IMR-90 (cell line): ENCODE results near the gene ATG2A. TPM values are rescaled to one million over a fixed set of nuclear protein-coding genes. Genes with fewer than 3 reads are reported as not detected.

Source experiments
- ATAC-seq: fragments of 200-7000 bp; cut with Tn5 transposase; 2 replicates; pipeline ENCODE4 v1.9.1; 2020; ENCODE audit warnings: low read depth, mild to moderate bottlenecking, moderate library complexity
- BruUV-seq: library from RNA; stranded (reverse); fragments of 400-500 nt; replicated peaks from 2 replicates; lab custom pipeline; 2021; lab: Mats Ljungman, UMichigan
- CTCF ChIA-PET: fragments of 300-600 bp; formaldehyde crosslinking; extraction: SDS; loops from one replicate; lab custom pipeline; 2021; ENCODE audit warnings: antibody characterized with exemption; lab: Yijun Ruan, JAX
- POLR2A ChIA-PET: fragments of 300-600 bp; sonication (Branson Sonifier 250); formaldehyde crosslinking; loops from one replicate; lab custom pipeline; 2022; ENCODE audit warnings: antibody characterized with exemption; ENCODE audit not compliant: unreplicated experiment; lab: Charles Lee
- DNase-seq: peaks from one replicate; pipeline ENCODE4 v3.0.0; 2013
- H2AFZ ChIP-seq: replicated peaks from 2 replicates; pipeline ENCODE3; 2013; ENCODE audit warnings: low read length, mild to moderate bottlenecking; ENCODE audit not compliant: poor library complexity
- H2AK5ac ChIP-seq: 2 replicates; pipeline ENCODE4 v1.6.1; 2013; ENCODE audit warnings: low read depth, low read length, inconsistent platforms
- H2AK9ac ChIP-seq: replicated peaks from 2 replicates; pipeline ENCODE3; 2013; ENCODE audit warnings: mild to moderate bottlenecking, low read depth, low read length, moderate library complexity; ENCODE audit not compliant: poor library complexity
- H2BK120ac ChIP-seq: 2 replicates; pipeline ENCODE4 v1.6.1; 2013; ENCODE audit warnings: low read depth, low read length, inconsistent platforms
- H2BK15ac ChIP-seq: 3 replicates; pipeline ENCODE4 v1.6.1; 2013; ENCODE audit warnings: low read depth, low read length, inconsistent platforms
- H2BK20ac ChIP-seq: 2 replicates; pipeline ENCODE4 v1.6.1; 2013; ENCODE audit warnings: low read depth, mild to moderate bottlenecking, inconsistent platforms, low read length, moderate library complexity
- H2BK5ac ChIP-seq: 2 replicates; pipeline ENCODE4 v1.6.1; 2013; ENCODE audit warnings: mild to moderate bottlenecking, low read depth, low read length, inconsistent platforms; ENCODE audit not compliant: poor library complexity, severe bottlenecking
- H3K14ac ChIP-seq: replicated peaks from 2 replicates; pipeline ENCODE4 v1.6.1; 2013; ENCODE audit warnings: low read depth, low read length, inconsistent platforms
- H3K18ac ChIP-seq: 2 replicates; pipeline ENCODE4 v1.6.1; 2013; ENCODE audit warnings: low read depth, low read length, control low read depth
- H3K23ac ChIP-seq: 2 replicates; pipeline ENCODE4 v1.6.1; 2013; ENCODE audit warnings: low read depth, low read length, inconsistent platforms
- H3K27ac ChIP-seq: 2 replicates; pipeline ENCODE4 v1.5.1; 2013; ENCODE audit warnings: mild to moderate bottlenecking, control low read depth, low read length; ENCODE audit not compliant: insufficient read depth
- H3K27me3 ChIP-seq: 2 replicates; pipeline ENCODE4 v1.6.1; 2013; ENCODE audit warnings: low read length; ENCODE audit not compliant: control insufficient read depth, insufficient read depth
- H3K36me3 ChIP-seq: 2 replicates; pipeline ENCODE4 v1.6.1; 2013; ENCODE audit warnings: low read length, mixed read lengths; ENCODE audit not compliant: control insufficient read depth, insufficient read depth
- H3K4ac ChIP-seq: 2 replicates; pipeline ENCODE4 v1.6.1; 2013; ENCODE audit warnings: low read depth, low read length, inconsistent platforms
- H3K4me1 ChIP-seq: 2 replicates; pipeline ENCODE4 v1.6.1; 2013; ENCODE audit warnings: low read length, mixed read lengths; ENCODE audit not compliant: control insufficient read depth, insufficient read depth
- H3K4me2 ChIP-seq: 2 replicates; pipeline ENCODE4 v1.6.1; 2013; ENCODE audit warnings: low read depth, mild to moderate bottlenecking, control low read depth, low read length, moderate library complexity
- H3K4me3 ChIP-seq: 2 replicates; pipeline ENCODE4 v1.5.1; 2013; ENCODE audit warnings: low read depth, mild to moderate bottlenecking, control low read depth, low read length, moderate library complexity; ENCODE audit not compliant: insufficient read depth
- H3K56ac ChIP-seq: 2 replicates; pipeline ENCODE4 v1.6.1; 2013; ENCODE audit warnings: low read length, inconsistent platforms; ENCODE audit not compliant: insufficient read depth; ENCODE audit errors: extremely low read depth
- H3K79me1 ChIP-seq, 2 experiments: 2 replicates each; pipeline ENCODE4 v1.6.1; 2013; ENCODE audit warnings: low read length in 2 of 2, inconsistent platforms in 1 of 2, low read depth in 1 of 2
- H3K9ac ChIP-seq: 2 replicates; pipeline ENCODE4 v1.6.1; 2013; ENCODE audit warnings: low read depth, low read length, control low read depth
- H3K9me1 ChIP-seq: 2 replicates; pipeline ENCODE4 v1.6.1; 2013; ENCODE audit warnings: low read length, inconsistent platforms; ENCODE audit not compliant: insufficient read depth
- H3K9me3 ChIP-seq: 2 replicates; pipeline ENCODE4 v1.6.1; 2013; ENCODE audit warnings: low read length; ENCODE audit not compliant: control insufficient read depth, insufficient read depth
- H4K20me1 ChIP-seq: 2 replicates; pipeline ENCODE4 v1.6.1; 2013; ENCODE audit warnings: low read length, inconsistent platforms; ENCODE audit not compliant: insufficient read depth
- H4K5ac ChIP-seq: 2 replicates; pipeline ENCODE4 v1.6.1; 2013; ENCODE audit warnings: mild to moderate bottlenecking, low read depth, low read length, control low read depth
- H4K8ac ChIP-seq, 2 experiments: 2 replicates each; pipeline ENCODE4 v1.6.1; 2013; ENCODE audit warnings: low read depth in 2 of 2, low read length in 2 of 2, control low read depth in 1 of 2, inconsistent platforms in 1 of 2
- H4K91ac ChIP-seq: 2 replicates; pipeline ENCODE4 v1.6.1; 2013; ENCODE audit warnings: low read depth, low read length, inconsistent platforms; ENCODE audit not compliant: insufficient read depth
- BHLHE40 ChIP-seq: fragments of 150-350 bp; IDR thresholded peaks from 2 replicates; pipeline ENCODE4 v1.6.1; 2016; ENCODE audit warnings: mild to moderate bottlenecking, low read depth, low read length
- MAZ ChIP-seq: IDR thresholded peaks from 2 replicates; pipeline ENCODE4 v1.6.1; 2012; ENCODE audit warnings: low read depth, mild to moderate bottlenecking, low read length, improper control_type of control experiment, moderate library complexity, borderline replicate concordance
- MXI1 ChIP-seq: IDR thresholded peaks from 2 replicates; pipeline ENCODE4 v1.6.1; 2012; ENCODE audit warnings: low read depth, mild to moderate bottlenecking, low read length, moderate library complexity, borderline replicate concordance
- USF2 ChIP-seq: fragments of 150-350 bp; IDR thresholded peaks from 2 replicates; pipeline ENCODE4 v1.6.1; 2017; ENCODE audit warnings: mild to moderate bottlenecking, antibody characterized with exemption, low read length, low read depth
- WGBS, 2 experiments: methylation state at CpG; one replicate each; pipeline versions ENCODE4 v1.1.5 to v1.1.7; 2013; ENCODE audit warnings: missing lambda C conversion rate in 2 of 2; ENCODE audit not compliant: insufficient read length in 1 of 2; ENCODE audit errors: extremely low coverage in 2 of 2; 5-methylcytosine and 5-hydroxymethylcytosine counted together
- dilution Hi-C: fragments of 300-500 bp; cut with HindIII; formaldehyde crosslinking; loops from one replicate; pipeline ENCODE4 v1.14.3; 2018; ENCODE audit warnings: low sequenced_read_pairs; ENCODE audit not compliant: unreplicated experiment
- in situ Hi-C: fragments of 300-500 bp; cut with MboI; formaldehyde crosslinking; loops from 3 replicates; pipeline ENCODE4 v1.14.3; 2019; ENCODE audit warnings: low sequenced_read_pairs, inconsistent platforms, mixed read lengths
- intact Hi-C: fragments of 100-400 bp; cut with micrococcal nuclease; formaldehyde crosslinking; loops from 2 replicates; pipeline ENCODE4 v1.10.0; 2022
- polyA plus RNA-seq, 3 experiments: library from polyadenylated mRNA; depleted of rRNA; stranded (reverse); fragments of >200 nt; gene quantifications; 2 replicates each; pipeline ENCODE4 v1.2.3, GENCODE V29; 2012; ENCODE audit warnings: low replicate concordance in 1 of 3
- total RNA-seq: library from RNA; depleted of rRNA; stranded (reverse); fragments of >200 nt; gene quantifications from 2 replicates; pipeline ENCODE4 v1.2.3, GENCODE V29; 2012

Gene ATG2A
- total and polyA plus RNA-seq, 2 of the 4 experiments (the other 2 are of a cell fraction) = 3.2 to 10.5 TPM

- H3K23ac ChIP-seq = peak overlapping the region; percentile 93
- ChIA-PET POLR2A (interaction anchor here (0.6 to 1.5 kb wide), 5 partner anchors 8 to 267 kb away, joined by 3 to 6 read pairs (median 4); partner anchors contain the start of gene MAP4K2), CTCF (interaction anchor here (1.2 to 2.7 kb wide), 4 partner anchors 8 to 30 kb away, joined by 3 to 12 read pairs (median 8); no protein-coding TSS in a partner anchor)
- peak overlapping the region; percentile 87 for H4K91ac ChIP-seq
- H3K4me3 ChIP-seq = peak overlapping the region; percentile 95
- H3K18ac ChIP-seq = peak overlapping the region; percentile 49; the same call in 1 of the 2 replicates
- peaks cover 50% of the 10 kb centered on the region for H4K20me1 ChIP-seq
- peaks cover 7 to 51% of the 10 kb centered on the region in 2 experiments; a peak in 3 of 4 replicates for H3K79me1 ChIP-seq
- peaks cover 20% of the 10 kb centered on the region for H3K9me1 ChIP-seq
- intact Hi-C loops = loop anchor here (1.0 kb wide), 1 partner anchor 30 kb away; no protein-coding TSS in a partner anchor
- peak overlapping the region; percentile 88 for H3K56ac ChIP-seq
- dilution Hi-C loops = no loop called here
- peak overlapping the region; percentile 90 for H2BK5ac ChIP-seq
- peak overlapping the region; percentile 94 for H3K9ac ChIP-seq
- peak overlapping the region; percentile 46 for H2AFZ ChIP-seq
- H4K5ac ChIP-seq = 0 out of 2 replicates have a peak overlapping the region, but pooled peaks have one; percentile 8
- H2BK120ac ChIP-seq = peak overlapping the region; percentile 80
- in situ Hi-C loops = no loop called here
- peak overlapping the region; percentile 20 to 74; a peak in 2 of 4 replicates for H4K8ac ChIP-seq
- no TSS peak for BruUV-seq
- peak; percentile 46 for DNase-seq
- H2BK15ac ChIP-seq = peak overlapping the region; percentile 9; the same call in 1 of the 3 replicates
- H3K14ac ChIP-seq = peak overlapping the region; percentile 95
- H2BK20ac ChIP-seq = peak overlapping the region; percentile 49; the same call in 1 of the 2 replicates
- peak; percentile 22 for ATAC-seq
- no peaks in the 10 kb centered on the region for H3K27me3 ChIP-seq
- H2AK9ac ChIP-seq = peak overlapping the region; percentile 99
- H3K4me2 ChIP-seq = peak overlapping the region; percentile 90
- 3% methylated on average over 5 of the region's 14 CpGs; no CpG with 5 or more reads in 1 of the 2 experiments for WGBS, 2 experiments
- peak overlapping the region; percentile 96 for H2AK5ac ChIP-seq
- H3K9me3 ChIP-seq = no peaks in the 10 kb centered on the region
- TF ChIP-seq MXI1 = peak; percentile 10; the same call in 1 of the 2 replicates
- TF ChIP-seq USF2 = no peak
- TF ChIP-seq MAZ = peak; percentile 33; the same call in 1 of the 2 replicates
- TF ChIP-seq BHLHE40 = peak; percentile 13; the same call in 1 of the 2 replicates
- H3K36me3 ChIP-seq = peaks cover 25% of the 10 kb centered on the region
- H3K27ac ChIP-seq = peak overlapping the region; percentile 84
- H3K4me1 ChIP-seq = peaks cover 16% of the 10 kb centered on the region
- H3K4ac ChIP-seq = peak overlapping the region; percentile 96
Observed at GRCh38 chr11:64876835-64877341, 40.1 kb downstream of the ATG2A start.
